AG04450 (cell line): ENCODE results near the gene CFAP46. TPM values are rescaled to one million over a fixed set of nuclear protein-coding genes. Genes with fewer than 3 reads are reported as not detected.
A peak's percentile ranks its signal among the peaks of the same experiment; 100 is the strongest.

Source experiments
- CTCF ChIA-PET: fragments of 300-600, 350-600 bp; formaldehyde crosslinking; extraction: SDS; loops from one replicate; lab custom pipeline; 2022; ENCODE audit warnings: antibody characterized with exemption, inconsistent platforms; lab: Charles Lee
- POLR2A ChIA-PET: fragments of 350-600 bp; formaldehyde crosslinking; extraction: SDS; loops from one replicate; lab custom pipeline; 2021; ENCODE audit warnings: antibody characterized with exemption, inconsistent platforms; lab: Yijun Ruan, JAX
- DNase-seq: peaks from one replicate; pipeline ENCODE4 v3.0.0-alpha.2; 2011; ENCODE audit warnings: low read depth, low spot score
- H3K27ac ChIP-seq: one replicate; pipeline ENCODE4 v1.5.1; 2012; ENCODE audit warnings: low read depth, low read length, control low read depth
- H3K27me3 ChIP-seq: one replicate; pipeline ENCODE4 v1.6.0; 2012; ENCODE audit warnings: low read length; ENCODE audit not compliant: control insufficient read depth, insufficient read depth
- H3K4me3 ChIP-seq: 2 replicates; pipeline ENCODE4 v1.5.1; 2011; ENCODE audit warnings: mild to moderate bottlenecking, low read depth, low read length, control low read depth
- H3K9me3 ChIP-seq: 2 replicates; pipeline ENCODE4 v1.5.1; 2012; ENCODE audit warnings: low read length; ENCODE audit not compliant: control insufficient read depth, insufficient read depth
- polyA plus RNA-seq: library from polyadenylated mRNA; depleted of rRNA; stranded (reverse); fragments of >200 nt; gene quantifications from 2 replicates; pipeline ENCODE4 v1.2.3, GENCODE V29; 2011
- TF ChIP-seq, protein P1 (sequence below): IDR thresholded peaks from 2 replicates; pipeline ENCODE4 v1.5.1; 2011; ENCODE audit warnings: low read depth, low read length, control low read depth, inconsistent platforms

CFAP46 gene
- polyA plus RNA-seq, 1 experiment = 2.7 TPM

DNA sequence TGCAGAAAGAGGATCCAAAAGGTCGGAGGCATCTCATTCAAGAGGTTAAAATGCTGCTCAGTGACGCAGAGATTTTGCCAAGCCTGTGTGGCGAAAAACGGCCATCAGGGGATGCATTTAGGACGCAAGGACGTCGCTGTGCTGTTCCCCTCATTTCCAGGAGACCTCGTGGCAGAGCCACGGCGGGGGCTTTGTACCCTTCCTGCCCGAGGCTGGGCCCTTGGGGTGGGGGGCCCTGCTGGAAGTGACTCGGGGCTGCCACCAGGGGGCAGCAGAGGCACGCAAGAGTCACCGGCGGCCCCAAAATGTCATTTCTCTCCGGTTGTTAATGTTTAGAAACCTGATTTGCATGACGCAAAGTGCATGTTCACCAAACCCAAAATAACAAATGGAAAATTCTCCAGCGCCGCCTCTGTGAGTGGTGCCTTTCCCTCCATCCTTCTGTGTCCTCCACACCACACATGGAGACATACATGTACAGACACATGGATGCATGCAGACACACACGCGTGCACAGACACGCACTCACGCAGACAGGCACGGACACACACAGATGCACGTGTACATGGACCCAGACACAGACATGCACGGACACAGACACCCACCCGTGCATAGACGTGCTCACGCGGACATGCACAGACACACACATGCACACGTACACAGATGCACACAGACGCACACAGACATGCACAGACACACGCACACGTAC lies 105.4 kb downstream of the CFAP46 start:
- DNase-seq = no peak
- ChIA-PET CTCF (interaction anchor here (1.0 kb wide), 1 partner anchor 182 kb away, joined by 6 read pairs; no protein-coding TSS in a partner anchor), POLR2A (no interaction called here)
- TF ChIP-seq, protein P1, sequence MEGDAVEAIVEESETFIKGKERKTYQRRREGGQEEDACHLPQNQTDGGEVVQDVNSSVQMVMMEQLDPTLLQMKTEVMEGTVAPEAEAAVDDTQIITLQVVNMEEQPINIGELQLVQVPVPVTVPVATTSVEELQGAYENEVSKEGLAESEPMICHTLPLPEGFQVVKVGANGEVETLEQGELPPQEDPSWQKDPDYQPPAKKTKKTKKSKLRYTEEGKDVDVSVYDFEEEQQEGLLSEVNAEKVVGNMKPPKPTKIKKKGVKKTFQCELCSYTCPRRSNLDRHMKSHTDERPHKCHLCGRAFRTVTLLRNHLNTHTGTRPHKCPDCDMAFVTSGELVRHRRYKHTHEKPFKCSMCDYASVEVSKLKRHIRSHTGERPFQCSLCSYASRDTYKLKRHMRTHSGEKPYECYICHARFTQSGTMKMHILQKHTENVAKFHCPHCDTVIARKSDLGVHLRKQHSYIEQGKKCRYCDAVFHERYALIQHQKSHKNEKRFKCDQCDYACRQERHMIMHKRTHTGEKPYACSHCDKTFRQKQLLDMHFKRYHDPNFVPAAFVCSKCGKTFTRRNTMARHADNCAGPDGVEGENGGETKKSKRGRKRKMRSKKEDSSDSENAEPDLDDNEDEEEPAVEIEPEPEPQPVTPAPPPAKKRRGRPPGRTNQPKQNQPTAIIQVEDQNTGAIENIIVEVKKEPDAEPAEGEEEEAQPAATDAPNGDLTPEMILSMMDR = peak; percentile 76
- Histone ChIP-seq H3K4me3 (no peak overlapping the region), H3K9me3 (peaks cover 57% of the 10 kb centered on the region), H3K27me3 (peaks cover 11% of the 10 kb centered on the region), H3K27ac (no peak overlapping the region)

GRCh38 chr10:132836248-132836831 lies 106.0 kb downstream of the CFAP46 start:
- H3K9me3 ChIP-seq = peaks cover 50% of the 10 kb centered on the region
- TF ChIP-seq, protein P1 = no peak
- DNase-seq = no peak
- H3K27me3 ChIP-seq = peaks cover 11% of the 10 kb centered on the region
- POLR2A ChIA-PET = no interaction called here
- no peak overlapping the region for H3K4me3 ChIP-seq
- H3K27ac ChIP-seq = no peak overlapping the region
- CTCF ChIA-PET = interaction anchor here (1.0 kb wide), 1 partner anchor 182 kb away, joined by 6 read pairs; no protein-coding TSS in a partner anchor

- CTCF ChIA-PET = interaction anchor here (1.0 kb wide), 1 partner anchor 181 kb away, joined by 6 read pairs; no protein-coding TSS in a partner anchor
- no peak overlapping the region for H3K27ac ChIP-seq
- H3K9me3 ChIP-seq = peaks cover 45% of the 10 kb centered on the region
- POLR2A ChIA-PET = no interaction called here
- DNase-seq = no peak
- TF ChIP-seq, protein P1 = no peak
- no peak overlapping the region for H3K4me3 ChIP-seq
- peaks cover 15% of the 10 kb centered on the region for H3K27me3 ChIP-seq
Measured at GRCh38 chr10:132835848-132836233, 106.5 kb downstream of the CFAP46 start.

DNA sequence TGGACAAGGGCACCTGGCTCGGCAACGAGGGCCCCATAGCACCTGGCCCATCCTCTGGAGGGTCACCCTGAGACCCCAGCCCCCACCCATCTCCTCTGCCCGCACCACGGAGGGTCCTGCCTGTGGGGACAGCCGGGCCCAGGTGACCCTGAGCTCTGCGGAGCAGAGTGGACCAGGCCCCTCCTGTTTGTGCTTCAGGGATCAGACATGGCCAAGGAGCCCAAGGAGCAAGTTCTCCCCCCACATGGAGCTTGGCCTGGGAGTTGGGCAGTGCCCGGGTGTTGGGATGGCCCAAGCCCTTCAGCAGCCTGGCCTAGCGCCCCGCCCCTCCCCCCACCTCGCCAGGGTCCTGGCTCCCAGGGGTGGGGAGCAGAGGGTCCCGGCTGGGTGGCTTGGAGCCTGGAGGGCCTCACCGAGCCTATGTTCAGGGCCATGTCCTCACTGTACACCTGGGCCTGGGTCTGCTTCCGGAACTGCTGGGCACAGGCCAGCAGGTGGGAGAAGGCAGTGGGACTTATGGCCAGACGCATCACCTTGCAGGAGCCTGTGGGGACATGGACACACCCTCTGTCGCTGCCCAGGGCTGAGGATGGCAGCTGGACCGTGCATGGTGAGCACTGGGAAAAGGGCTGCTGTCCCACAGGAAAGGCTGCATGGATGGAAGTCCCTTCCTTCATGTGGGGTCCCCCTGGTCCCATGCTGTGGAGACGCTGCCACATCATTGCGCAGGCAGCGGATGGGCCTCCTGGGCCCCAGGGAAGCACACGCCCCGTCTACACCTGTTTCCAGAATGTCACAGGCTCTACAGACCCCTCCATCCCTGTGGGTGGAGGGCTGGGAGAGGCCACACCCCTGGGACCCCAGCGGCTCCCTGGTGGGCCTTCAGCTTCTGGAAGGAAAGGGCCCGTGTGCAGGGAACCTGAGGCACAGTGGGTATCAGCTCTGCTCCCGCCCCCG lies 107.2 kb downstream of the CFAP46 start:
- no peak for DNase-seq
- CTCF ChIA-PET = no interaction called here
- H3K27me3 ChIP-seq = peaks cover 20% of the 10 kb centered on the region
- H3K4me3 ChIP-seq = no peak overlapping the region
- no peak overlapping the region for H3K27ac ChIP-seq
- TF ChIP-seq, protein P1 = no peak
- POLR2A ChIA-PET = no interaction called here
- peaks cover 43% of the 10 kb centered on the region for H3K9me3 ChIP-seq
